Astrocyte of the cerebellum (primary cell): Measurements from ENCODE around the gene FRMD4A.
"Not testable (repeated sequence)": the region's sequence is repeated elsewhere in the genome, so short reads cannot be mapped to it uniquely, and the experiment has no call there.

Experiments used
- DNase-seq: peaks from one replicate; pipeline ENCODE4 v3.0.0-alpha.2; 2011; ENCODE audit warnings: low read depth
- H3K4me3 ChIP-seq: 2 replicates; pipeline ENCODE4 v1.5.1; 2011; ENCODE audit warnings: mild to moderate bottlenecking, low read depth, low read length, moderate library complexity
- in situ Hi-C: cut with HindIII; loops from 2 replicates; pipeline ENCODE4 v1.10.0; 2017; ENCODE audit warnings: low sequenced_read_pairs
- TF ChIP-seq, protein P1 (sequence below): IDR thresholded peaks from 2 replicates; pipeline ENCODE4 v1.5.1; 2012; ENCODE audit warnings: low read length, low read depth, moderate library complexity, mild to moderate bottlenecking; ENCODE audit errors: missing control alignments

The FRMD4A gene

GRCh38 chr10:13960603-13961002 lies 370.1 kb downstream of the FRMD4A start:
- in situ Hi-C loops: no loop called here
- DNase-seq: no peak
- TF ChIP-seq, protein P1, sequence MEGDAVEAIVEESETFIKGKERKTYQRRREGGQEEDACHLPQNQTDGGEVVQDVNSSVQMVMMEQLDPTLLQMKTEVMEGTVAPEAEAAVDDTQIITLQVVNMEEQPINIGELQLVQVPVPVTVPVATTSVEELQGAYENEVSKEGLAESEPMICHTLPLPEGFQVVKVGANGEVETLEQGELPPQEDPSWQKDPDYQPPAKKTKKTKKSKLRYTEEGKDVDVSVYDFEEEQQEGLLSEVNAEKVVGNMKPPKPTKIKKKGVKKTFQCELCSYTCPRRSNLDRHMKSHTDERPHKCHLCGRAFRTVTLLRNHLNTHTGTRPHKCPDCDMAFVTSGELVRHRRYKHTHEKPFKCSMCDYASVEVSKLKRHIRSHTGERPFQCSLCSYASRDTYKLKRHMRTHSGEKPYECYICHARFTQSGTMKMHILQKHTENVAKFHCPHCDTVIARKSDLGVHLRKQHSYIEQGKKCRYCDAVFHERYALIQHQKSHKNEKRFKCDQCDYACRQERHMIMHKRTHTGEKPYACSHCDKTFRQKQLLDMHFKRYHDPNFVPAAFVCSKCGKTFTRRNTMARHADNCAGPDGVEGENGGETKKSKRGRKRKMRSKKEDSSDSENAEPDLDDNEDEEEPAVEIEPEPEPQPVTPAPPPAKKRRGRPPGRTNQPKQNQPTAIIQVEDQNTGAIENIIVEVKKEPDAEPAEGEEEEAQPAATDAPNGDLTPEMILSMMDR: no peak
- H3K4me3 ChIP-seq: no peak overlapping the region

DNA sequence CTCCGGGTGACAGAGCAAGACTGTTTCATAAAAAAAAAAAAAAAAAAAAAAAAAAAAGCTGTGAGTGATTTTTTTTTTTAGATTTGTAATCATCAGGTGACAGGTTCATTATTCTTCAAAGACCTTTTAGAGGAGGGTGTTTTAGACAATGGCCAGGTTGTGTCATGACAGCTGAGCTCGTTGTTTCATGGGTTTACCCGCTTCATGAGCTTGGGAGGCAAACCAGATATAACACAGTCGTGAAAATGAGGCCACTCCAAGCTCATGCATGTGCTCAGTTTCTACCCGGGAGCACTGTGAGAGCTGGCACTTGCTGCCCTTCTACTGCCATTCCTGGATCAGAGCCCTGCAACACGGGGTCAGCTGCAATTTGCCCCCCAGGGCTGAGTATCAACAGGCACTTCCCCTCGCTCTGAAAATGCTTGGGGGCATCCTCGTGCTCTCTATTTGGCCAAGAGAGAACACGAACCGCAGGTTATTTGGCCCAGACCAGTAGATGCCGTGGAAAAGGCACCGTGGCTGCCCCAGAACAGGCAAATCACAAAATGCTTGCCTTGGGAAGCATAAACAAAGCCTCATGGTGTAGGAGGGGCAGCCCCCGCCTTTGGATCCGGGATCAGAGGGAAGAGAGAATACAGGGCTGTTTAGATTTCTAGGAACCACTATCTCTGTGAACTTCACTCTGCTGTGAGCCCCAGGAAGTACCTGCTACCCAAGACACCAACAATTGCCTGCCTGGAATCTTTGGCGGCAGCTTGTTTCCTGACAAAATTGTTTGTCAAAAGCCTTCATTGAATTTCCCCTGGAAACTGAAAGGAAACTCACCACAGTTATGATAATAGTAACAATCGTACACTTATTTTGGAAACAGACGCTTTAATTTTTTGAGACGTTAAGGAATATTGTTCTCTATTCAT lies 371.0 kb downstream of the FRMD4A start:
- no peak for DNase-seq
- TF ChIP-seq, protein P1: no peak
- in situ Hi-C loops: no loop called here
- no peak overlapping the region for H3K4me3 ChIP-seq

- in situ Hi-C loops: no loop called here
- TF ChIP-seq, protein P1: no peak
- H3K4me3 ChIP-seq: no peak overlapping the region
- no peak for DNase-seq
These were observed 372.9 kb downstream of the FRMD4A start for GRCh38 chr10:13957856-13958255.

- in situ Hi-C loops: no loop called here
- TF ChIP-seq, protein P1: peak; percentile 2
These were observed 373.9 kb downstream of the FRMD4A start for GRCh38 chr10:13956826-13957225.

DNA sequence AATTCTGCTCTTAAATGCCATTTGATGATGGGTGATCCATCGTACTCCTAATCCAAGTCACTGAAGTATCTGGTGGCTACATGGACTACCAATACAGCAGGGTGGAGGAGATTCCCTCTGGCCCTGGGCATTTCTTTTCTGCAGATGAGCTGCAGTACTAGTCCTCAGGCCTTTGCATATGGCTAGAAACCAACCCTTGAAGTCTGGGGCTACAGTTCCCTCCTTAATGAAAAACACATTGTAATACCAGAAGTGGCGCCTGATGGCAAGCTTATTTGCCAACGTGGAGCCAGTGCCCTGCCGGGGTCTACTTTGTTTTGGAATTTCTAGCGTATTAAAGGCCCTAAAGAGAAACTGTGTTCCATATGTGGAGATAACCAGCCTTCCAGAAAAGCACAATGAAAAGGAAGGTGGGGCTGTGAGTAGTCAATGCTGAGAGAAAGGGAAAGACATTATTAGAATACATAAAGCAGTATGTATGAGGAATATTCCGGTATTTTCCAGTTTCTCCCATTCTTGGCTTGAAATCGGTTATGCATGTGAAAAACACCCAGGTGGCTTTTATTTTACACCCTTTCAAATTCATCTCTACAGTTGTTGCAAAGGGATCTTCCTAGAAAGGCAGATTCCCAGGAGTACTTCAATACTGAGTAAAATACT lies 375.2 kb downstream of the FRMD4A start:
- H3K4me3 ChIP-seq: no peak overlapping the region
- TF ChIP-seq, protein P1: no peak
- DNase-seq: no peak
- in situ Hi-C loops: no loop called here

More at GRCh38 chr10:13956826-13957225, 373.9 kb downstream of the FRMD4A start:
- DNase-seq: no peak
- H3K4me3 ChIP-seq: no peak overlapping the region

DNA sequence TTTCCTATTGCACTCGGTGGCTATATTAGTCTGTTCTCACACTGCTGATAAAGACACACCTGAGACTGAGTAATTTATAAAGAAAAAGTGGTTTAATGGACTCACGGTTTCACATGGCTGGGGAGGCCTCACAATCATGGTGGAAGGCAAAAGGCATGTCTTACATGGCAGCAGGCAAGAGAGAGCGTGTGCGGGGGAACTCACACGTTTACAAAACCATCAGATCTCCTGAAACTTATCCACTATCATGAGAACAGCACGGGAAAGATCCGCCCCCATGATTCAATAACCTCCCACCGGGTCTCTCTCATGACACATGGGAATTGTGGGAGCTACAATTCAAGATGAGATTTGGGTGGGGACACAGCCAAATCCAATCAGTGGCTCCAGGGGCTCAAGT lies 376.5 kb downstream of the FRMD4A start:
- in situ Hi-C loops, H3K4me3 ChIP-seq, DNase-seq: not testable (repeated sequence)

DNA sequence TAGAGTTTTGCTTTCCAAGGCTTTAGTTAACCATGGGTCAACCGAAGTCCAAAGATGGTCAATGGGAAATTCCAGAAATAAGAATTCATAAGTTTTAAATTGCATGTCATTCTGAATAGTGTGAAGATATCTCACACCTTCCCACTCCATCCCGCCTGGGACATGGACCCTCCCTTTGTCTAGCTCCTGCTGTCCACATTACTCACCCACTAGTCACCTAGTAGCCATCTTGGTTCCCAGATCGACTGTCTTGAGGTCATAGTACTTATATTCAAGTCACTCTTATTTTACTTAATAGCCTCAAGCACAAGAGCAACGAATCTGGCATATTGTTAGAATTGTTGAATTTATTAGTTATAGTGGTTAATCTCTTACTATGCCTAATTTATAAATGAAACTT lies 377.4 kb downstream of the FRMD4A start:
- no peak overlapping the region for H3K4me3 ChIP-seq
- no peak for DNase-seq
- TF ChIP-seq, protein P1: no peak
- in situ Hi-C loops: no loop called here
